ENCODE measurements around the gene SLC4A1AP.

DNA sequence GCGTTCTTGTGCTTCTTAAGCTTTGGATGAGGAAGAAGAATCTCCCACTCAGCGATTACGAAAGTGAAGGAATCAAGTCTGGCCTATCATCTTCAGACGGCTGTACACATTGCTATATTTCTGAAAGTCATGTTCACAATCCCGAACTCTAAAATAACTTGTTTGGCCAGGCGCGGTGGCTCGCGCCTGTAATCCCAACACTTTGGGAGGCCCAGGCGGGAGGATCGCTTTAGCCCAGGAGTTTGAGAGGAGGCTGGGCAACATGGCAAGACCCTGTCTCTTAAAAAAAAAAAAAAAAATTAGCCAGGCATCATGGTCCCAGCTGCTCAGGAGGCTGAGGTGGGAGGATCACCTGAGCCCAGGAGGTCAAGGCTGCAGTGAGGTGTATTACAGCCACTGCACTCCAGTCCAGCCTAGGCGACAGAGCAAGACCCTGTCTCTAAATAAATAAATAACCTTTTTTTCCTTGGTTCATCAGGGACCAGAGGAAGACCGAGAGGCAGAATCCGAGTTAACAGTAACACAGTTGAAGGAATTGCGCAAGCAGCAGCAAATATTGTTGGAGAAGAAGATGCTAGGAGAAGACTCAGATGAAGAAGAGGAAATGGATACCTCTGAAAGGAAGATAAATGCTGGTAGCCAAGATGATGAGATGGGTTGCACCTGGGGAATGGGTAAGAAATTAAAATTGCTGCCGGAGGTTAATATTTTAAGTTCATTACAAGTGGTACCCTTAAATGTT, 1.1 kb downstream of the SLC4A1AP start:
- no peak for TF ChIP-seq GATA2 (IDR thresholded peaks at IDR 0.05; ENCODE audit: low read depth, low read length)
- TF ChIP-seq GATA3 (IDR thresholded peaks at IDR 0.05; ENCODE audit: low read depth, low read length) = no peak
